Endothelial cell of umbilical vein (primary cell): ENCODE results near the gene SNORC. TPM values are rescaled to one million over a fixed set of nuclear protein-coding genes. Genes with fewer than 3 reads are reported as not detected.

Experiments used
- BruUV-seq: library from RNA; stranded (reverse); fragments of 400-500 nt; replicated peaks from 2 replicates; lab custom pipeline; 2021; lab: Mats Ljungman, UMichigan
- CTCF ChIA-PET: fragments of 300-600, 350-600 bp; sonication (Branson Sonifier 250); formaldehyde crosslinking; loops from one replicate; lab custom pipeline; 2021; ENCODE audit warnings: antibody characterized with exemption, inconsistent platforms; lab: Charles Lee
- POLR2A ChIA-PET: fragments of 300-600, 350-600 bp; sonication (Branson Sonifier 250); formaldehyde crosslinking; loops from one replicate; lab custom pipeline; 2021; ENCODE audit warnings: antibody characterized with exemption, inconsistent platforms; lab: Charles Lee
- DNase-seq: peaks from one replicate; pipeline ENCODE4 v3.0.0-alpha.2; 2011; ENCODE audit warnings: low read depth, low spot score
- FAIRE-seq: peaks from 2 replicates; lab custom pipeline; 2011; peaks lifted over from hg19 to GRCh38; lab: Jason Lieb, UNC
- H2AFZ ChIP-seq: 2 replicates; pipeline ENCODE4 v1.6.0; 2012; ENCODE audit warnings: low read depth, low read length, control low read depth, inconsistent platforms
- H3K27ac ChIP-seq: 2 replicates; pipeline ENCODE4 v1.5.1; 2011; ENCODE audit warnings: low read depth, mild to moderate bottlenecking, control low read depth, low read length, moderate library complexity; ENCODE audit not compliant: insufficient read depth
- H3K27me3 ChIP-seq, 2 experiments: 2 replicates each; pipeline versions ENCODE4 v1.6.0 to v1.6.1; 2011; ENCODE audit warnings: low read length in 2 of 2, mixed read lengths in 1 of 2; ENCODE audit not compliant: control insufficient read depth in 2 of 2, insufficient read depth in 2 of 2
- H3K36me3 ChIP-seq, 2 experiments: 2 replicates in 1 of 2; 3 replicates in 1 of 2; pipeline ENCODE4 v1.5.1; 2011; ENCODE audit warnings: low read length in 2 of 2, mild to moderate bottlenecking in 1 of 2, moderate library complexity in 1 of 2; ENCODE audit not compliant: control insufficient read depth in 2 of 2, insufficient read depth in 2 of 2; ENCODE audit errors: extremely low read depth in 1 of 2
- H3K4me1 ChIP-seq: 3 replicates; pipeline ENCODE4 v1.5.1; 2011; ENCODE audit warnings: mild to moderate bottlenecking, low read length; ENCODE audit not compliant: control insufficient read depth, insufficient read depth; ENCODE audit errors: extremely low read depth
- H3K4me2 ChIP-seq: 2 replicates; pipeline ENCODE4 v1.6.1; 2011; ENCODE audit warnings: low read length, control low read depth, mixed read lengths; ENCODE audit not compliant: insufficient read depth
- H3K4me3 ChIP-seq, 3 experiments: fragments of 200-600 bp in 1 of 3; sonication (generic), shearing (Covaris generic) in 1 of 3; replicated peaks in 1 of 3; 2 replicates each; pipeline ENCODE4 v1.5.1; 2011 to 2016; ENCODE audit warnings: control low read depth in 3 of 3, low read length in 3 of 3, mild to moderate bottlenecking in 2 of 3, inconsistent platforms in 1 of 3, low read depth in 1 of 3, moderate library complexity in 1 of 3; ENCODE audit not compliant: insufficient read depth in 1 of 3
- H3K79me2 ChIP-seq: 2 replicates; pipeline ENCODE4 v1.6.0; 2012; ENCODE audit warnings: low read length, inconsistent platforms; ENCODE audit not compliant: control insufficient read depth, insufficient read depth
- H3K9ac ChIP-seq: replicated peaks from 2 replicates; pipeline ENCODE3; 2011; ENCODE audit warnings: low read length, control low read depth; ENCODE audit not compliant: insufficient read depth; ENCODE audit errors: extremely low read depth
- H3K9me1 ChIP-seq: replicated peaks from 3 replicates; pipeline ENCODE4 v1.6.0; 2011; ENCODE audit warnings: mild to moderate bottlenecking, low read length; ENCODE audit not compliant: control insufficient read depth, insufficient read depth; ENCODE audit errors: extremely low read depth
- H3K9me3 ChIP-seq: replicated peaks from 2 replicates; pipeline ENCODE4 v1.5.1; 2012; ENCODE audit warnings: low read length, inconsistent platforms; ENCODE audit not compliant: control insufficient read depth, insufficient read depth
- H4K20me1 ChIP-seq: replicated peaks from 2 replicates; pipeline ENCODE3; 2011; ENCODE audit warnings: mild to moderate bottlenecking, low read length; ENCODE audit not compliant: control insufficient read depth, insufficient read depth; ENCODE audit errors: extremely low read depth
- EZH2 ChIP-seq: IDR thresholded peaks from 2 replicates; pipeline ENCODE4 v1.6.1; 2012; ENCODE audit warnings: borderline replicate concordance, low read depth, mild to moderate bottlenecking, moderate library complexity, low read length, inconsistent platforms; ENCODE audit not compliant: severe bottlenecking
- FOS ChIP-seq: IDR thresholded peaks from 2 replicates; pipeline ENCODE4 v1.6.1; 2011; ENCODE audit warnings: mild to moderate bottlenecking, low read length, moderate library complexity, borderline replicate concordance; ENCODE audit not compliant: insufficient read depth
- GATA2 ChIP-seq: IDR thresholded peaks from 2 replicates; pipeline ENCODE4 v1.7.0; 2011; ENCODE audit warnings: low read depth, mild to moderate bottlenecking, moderate library complexity, mixed read lengths, low read length; ENCODE audit not compliant: insufficient read length, insufficient read depth
- JUN ChIP-seq: IDR thresholded peaks from 2 replicates; pipeline ENCODE4 v1.6.1; 2011; ENCODE audit warnings: borderline replicate concordance, low read depth; ENCODE audit not compliant: insufficient read length, insufficient read depth
- MAX ChIP-seq: IDR thresholded peaks from 2 replicates; pipeline ENCODE4 v1.6.1; 2011; ENCODE audit not compliant: insufficient read depth, insufficient read length
- MYC ChIP-seq: IDR thresholded peaks from one replicate; pipeline ENCODE4 v1.6.1; 2011; ENCODE audit warnings: mild to moderate bottlenecking, low read depth, low read length
- POLR2A ChIP-seq: IDR thresholded peaks from 2 replicates; pipeline ENCODE4 v1.6.1; 2012; ENCODE audit warnings: low read depth, mild to moderate bottlenecking, control low read depth, low read length
- POLR2AphosphoS5 ChIP-seq: IDR thresholded peaks from 2 replicates; pipeline ENCODE4 v1.6.1; 2012; ENCODE audit warnings: low read depth, mild to moderate bottlenecking, control low read depth, low read length, moderate library complexity; ENCODE audit not compliant: insufficient read depth
- dilution Hi-C: fragments of 300-500 bp; cut with MboI; formaldehyde crosslinking; loops from one replicate; pipeline ENCODE4 v1.15.0; 2019; ENCODE audit warnings: low sequenced_read_pairs; ENCODE audit not compliant: extremely low pct_ligation_motif_present
- intact Hi-C: fragments of 100-400 bp; cut with micrococcal nuclease; formaldehyde crosslinking; loops from one replicate; pipeline ENCODE4 v1.10.0; 2022
- polyA plus RNA-seq, 4 experiments: library from polyadenylated mRNA; depleted of rRNA in 3 of 4; stranded (reverse) in 3 of 4; unstranded in 1 of 4; fragments of >200 nt; gene quantifications; 2 replicates each; pipeline versions ENCODE4 v1.2.1 to v1.2.3, GENCODE V29; 2011 to 2012; ENCODE audit warnings: missing spikeins in 1 of 4
- total RNA-seq: library from RNA; stranded (reverse); gene quantifications from 2 replicates; pipeline ENCODE4 v1.2.3, GENCODE V29; 2021
- TF ChIP-seq, protein P1 (sequence below), 2 donors: IDR thresholded peaks; 1 replicate in 1 of 2; 2 replicates in 1 of 2; pipeline ENCODE4 v1.5.1; 2011; ENCODE audit warnings: low read length in 2 of 2, mild to moderate bottlenecking in 2 of 2, moderate library complexity in 2 of 2, control low read depth in 1 of 2, inconsistent platforms in 1 of 2, low read depth in 1 of 2; ENCODE audit not compliant: insufficient read depth in 1 of 2; ENCODE audit errors: extremely low read depth in 1 of 2

SNORC gene
- total and polyA plus RNA-seq, 2 donors (not counting 3 experiments of a cell fraction or from before 2014, with no cell fraction given): 1.4 to 4.0 TPM

- no peak for FAIRE-seq
- H3K4me3 ChIP-seq: no peak overlapping the region
- ChIA-PET POLR2A (no interaction called here), CTCF (no interaction called here)
- H3K9ac ChIP-seq: no peak overlapping the region
- no peaks in the 10 kb centered on the region for H3K9me1 ChIP-seq
- H2AFZ ChIP-seq: no peak overlapping the region
- H3K4me2 ChIP-seq: no peak overlapping the region
- intact Hi-C loops: no loop called here
- H3K79me2 ChIP-seq: no peaks in the 10 kb centered on the region
- H3K36me3 ChIP-seq: no peaks in the 10 kb centered on the region
- no peaks in the 10 kb centered on the region for H3K9me3 ChIP-seq
- dilution Hi-C loops: no loop called here
- H3K4me1 ChIP-seq: no peaks in the 10 kb centered on the region
- BruUV-seq: no TSS peak
- no peaks in the 10 kb centered on the region for H3K27me3 ChIP-seq
- no peaks in the 10 kb centered on the region for H4K20me1 ChIP-seq
- no peak overlapping the region for H3K27ac ChIP-seq
- TF ChIP-seq, protein P1, sequence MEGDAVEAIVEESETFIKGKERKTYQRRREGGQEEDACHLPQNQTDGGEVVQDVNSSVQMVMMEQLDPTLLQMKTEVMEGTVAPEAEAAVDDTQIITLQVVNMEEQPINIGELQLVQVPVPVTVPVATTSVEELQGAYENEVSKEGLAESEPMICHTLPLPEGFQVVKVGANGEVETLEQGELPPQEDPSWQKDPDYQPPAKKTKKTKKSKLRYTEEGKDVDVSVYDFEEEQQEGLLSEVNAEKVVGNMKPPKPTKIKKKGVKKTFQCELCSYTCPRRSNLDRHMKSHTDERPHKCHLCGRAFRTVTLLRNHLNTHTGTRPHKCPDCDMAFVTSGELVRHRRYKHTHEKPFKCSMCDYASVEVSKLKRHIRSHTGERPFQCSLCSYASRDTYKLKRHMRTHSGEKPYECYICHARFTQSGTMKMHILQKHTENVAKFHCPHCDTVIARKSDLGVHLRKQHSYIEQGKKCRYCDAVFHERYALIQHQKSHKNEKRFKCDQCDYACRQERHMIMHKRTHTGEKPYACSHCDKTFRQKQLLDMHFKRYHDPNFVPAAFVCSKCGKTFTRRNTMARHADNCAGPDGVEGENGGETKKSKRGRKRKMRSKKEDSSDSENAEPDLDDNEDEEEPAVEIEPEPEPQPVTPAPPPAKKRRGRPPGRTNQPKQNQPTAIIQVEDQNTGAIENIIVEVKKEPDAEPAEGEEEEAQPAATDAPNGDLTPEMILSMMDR (IDR thresholded peaks at IDR 0.05; ENCODE audit: extremely low read depth in 1 of 2, insufficient read depth in 1 of 2, low read depth in 1 of 2, low read length in 2 of 2): no peak
- TF ChIP-seq EZH2 (no peak), POLR2AphosphoS5 (no peak), POLR2A (no peak), FOS (no peak), MYC (no peak), JUN (no peak), MAX (no peak), GATA2 (no peak)
- no peak for DNase-seq
These were observed 2.0 kb downstream of the SNORC start for GRCh38 chr2:232871835-232872736.
